ENCODE measurements around the gene EHMT2.

GRCh38 chr6:31901953-31902643, 4.6 kb upstream of the EHMT2 start, which contains the start of gene ZBTB12:
- peak in 1 of 6 experiments; percentile 16 for TF ChIP-seq CTCF (IDR thresholded peaks at IDR 0.05)
- peak in 2 of 4 donors; percentile 28 to 61 for TF ChIP-seq POLR2A (IDR thresholded peaks at IDR 0.05)

Data from esophagus squamous epithelium (tissue), 4 donors.